CD4-positive, alpha-beta T cell treated with Interleukin-1 beta for 1 hour (primary cell): ENCODE results near the gene MTMR8.

Experiments
- DNase-seq, 2 donors: peaks; one replicate each; pipeline ENCODE4 v3.0.0-alpha.2; 2020 to 2022

The MTMR8 gene

DNA sequence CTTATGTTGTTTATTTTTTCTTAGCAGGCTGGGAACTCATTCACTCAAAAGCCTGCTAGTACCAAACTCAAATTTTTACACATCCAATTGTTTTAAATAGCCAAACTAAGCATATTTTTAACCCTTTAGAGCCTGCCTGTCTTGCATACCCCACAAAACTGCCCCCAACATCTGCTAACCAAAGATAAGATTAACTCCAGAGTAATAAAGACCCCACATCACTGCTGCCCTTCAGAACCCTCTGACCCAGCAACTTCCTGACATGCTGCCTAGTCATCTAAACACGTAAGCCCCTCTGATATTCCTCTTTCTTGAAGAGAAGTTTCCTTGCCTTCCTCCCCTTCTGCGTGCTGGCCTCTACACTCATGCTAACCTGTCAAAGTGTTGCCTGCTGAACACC is 104.1 kb downstream of the MTMR8 start:
- DNase-seq = no peak

DNA sequence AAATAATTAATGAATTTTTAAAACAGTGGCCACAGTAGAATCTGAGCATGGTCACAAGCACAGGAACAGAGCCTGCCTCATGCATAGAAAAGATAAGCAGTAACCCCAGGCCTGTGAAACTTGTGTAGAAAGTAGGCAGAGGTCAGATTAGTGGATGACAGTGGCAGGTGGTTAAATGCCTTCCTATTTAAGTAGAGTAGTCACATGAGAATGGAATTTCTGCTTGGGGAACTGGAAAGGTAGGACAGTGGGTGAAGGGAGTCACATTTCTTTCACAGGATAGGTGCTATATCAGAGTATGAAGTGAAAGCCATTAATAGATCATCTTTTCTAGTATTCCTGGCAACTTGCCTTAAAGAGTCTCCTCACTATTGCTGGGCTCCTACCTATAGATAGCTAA is 130.0 kb downstream of the MTMR8 start:
- DNase-seq = no peak

DNA sequence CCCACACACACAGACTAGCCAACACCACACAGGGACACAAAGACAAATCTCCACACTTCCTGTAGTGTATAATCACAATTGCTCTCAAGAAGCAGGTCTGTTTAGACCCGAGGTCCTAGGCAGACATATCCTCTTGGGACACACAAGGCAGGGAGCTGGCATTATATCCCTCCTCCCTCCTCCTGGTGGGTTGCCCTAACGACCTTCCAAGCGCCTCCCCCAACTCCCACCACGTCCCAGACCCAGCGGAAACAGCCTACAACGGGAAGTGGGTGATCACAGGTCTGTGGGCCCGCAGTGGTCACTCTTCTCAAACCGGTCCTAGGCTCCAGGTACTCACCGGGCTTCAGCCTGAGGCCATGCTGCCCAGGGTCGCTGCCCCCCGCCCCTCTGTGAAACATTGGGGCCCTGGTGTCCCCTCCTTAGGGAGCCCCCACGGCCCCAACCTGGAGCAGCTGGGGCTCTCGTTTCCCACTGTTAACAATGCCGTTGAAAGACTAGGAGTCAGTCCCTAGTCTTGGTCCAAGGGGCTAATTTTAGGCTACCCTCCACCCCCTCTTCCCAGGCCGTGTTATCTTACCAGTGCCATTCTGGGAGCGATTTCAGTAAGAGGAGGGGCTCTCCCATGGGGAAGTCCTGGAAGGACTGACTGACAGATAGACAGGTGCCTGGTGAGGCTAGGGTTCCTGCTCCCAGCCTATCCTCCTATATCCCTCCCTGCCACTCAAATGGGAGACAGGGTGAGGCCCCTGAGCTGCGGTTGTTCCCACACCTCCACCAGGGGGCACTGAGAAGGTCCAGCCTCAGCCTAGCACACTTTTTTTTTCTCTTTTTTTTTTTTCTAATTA is 164.9 kb downstream of the MTMR8 start, which contains the start of gene ASB12:
Gene ASB12, minus strand, starts transcription at position 485 of the 848 bp plus-strand sequence. CDS start 4,957 bp downstream, outside the sequence.
- DNase-seq = no peak

DNA sequence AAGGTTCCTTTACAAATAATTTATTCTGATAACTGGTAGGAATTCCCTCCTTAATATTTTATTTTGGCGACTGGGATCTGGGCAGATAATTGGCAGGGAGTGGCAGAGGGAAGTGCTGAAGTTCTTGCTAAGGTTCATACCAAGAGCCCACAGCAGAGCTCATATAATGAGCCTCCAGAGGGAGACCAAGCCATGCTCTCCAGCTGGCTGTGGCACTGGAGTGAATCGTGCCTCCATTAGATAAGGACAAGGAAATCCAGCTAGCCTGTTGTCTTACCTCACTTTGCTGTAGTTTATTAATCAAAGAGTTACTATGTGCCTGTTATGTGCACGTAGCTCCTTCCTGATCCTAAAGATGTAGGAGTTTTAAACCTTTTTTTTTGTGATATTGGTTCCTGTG is 166.1 kb downstream of the MTMR8 start:
- DNase-seq = no peak
